ENCODE measurements around the gene GPR87.

The GPR87 gene

GRCh38 chr3:151306168-151306810 lies 10.3 kb downstream of the GPR87 start:
- no peaks in the 10 kb centered on the region for H3K36me3 ChIP-seq (ENCODE audit: insufficient read depth, low read length)
- no peaks in the 10 kb centered on the region for H4K20me1 ChIP-seq (ENCODE audit: insufficient read depth, low read length)
- no peak overlapping the region for H3K9ac ChIP-seq (ENCODE audit: low read length)
- H3K27me3 ChIP-seq (ENCODE audit: insufficient read depth, low read length), result no peaks in the 10 kb centered on the region
- no peaks in the 10 kb centered on the region for H3K4me1 ChIP-seq (ENCODE audit: insufficient read depth, low read length, severe bottlenecking)
- H3K27ac ChIP-seq (ENCODE audit: low read depth, low read length, poor library complexity, severe bottlenecking), result no peak overlapping the region
- no peaks in the 10 kb centered on the region for H3K9me3 ChIP-seq (ENCODE audit: low read length)
- no peaks in the 10 kb centered on the region for H3F3A ChIP-seq (ENCODE audit: insufficient read depth, low read length)
- H3K4me2 ChIP-seq (ENCODE audit: low read length), result no peak overlapping the region
- H3K4me3 ChIP-seq (ENCODE audit: low read depth, low read length, poor library complexity, severe bottlenecking), result no peak overlapping the region
- no peak overlapping the region for H2AFZ ChIP-seq (ENCODE audit: low read length)
- no peaks in the 10 kb centered on the region for H3K79me2 ChIP-seq (ENCODE audit: insufficient read depth, low read length)
- TF ChIP-seq CTCF (IDR thresholded peaks at IDR 0.05; ENCODE audit: low read length) (no peak), EZH2 (IDR thresholded peaks at IDR 0.05; ENCODE audit: borderline replicate concordance, low read length) (no peak)
- H3K9me2 ChIP-seq (ENCODE audit: low read depth, low read length), result no peaks in the 10 kb centered on the region

DNA sequence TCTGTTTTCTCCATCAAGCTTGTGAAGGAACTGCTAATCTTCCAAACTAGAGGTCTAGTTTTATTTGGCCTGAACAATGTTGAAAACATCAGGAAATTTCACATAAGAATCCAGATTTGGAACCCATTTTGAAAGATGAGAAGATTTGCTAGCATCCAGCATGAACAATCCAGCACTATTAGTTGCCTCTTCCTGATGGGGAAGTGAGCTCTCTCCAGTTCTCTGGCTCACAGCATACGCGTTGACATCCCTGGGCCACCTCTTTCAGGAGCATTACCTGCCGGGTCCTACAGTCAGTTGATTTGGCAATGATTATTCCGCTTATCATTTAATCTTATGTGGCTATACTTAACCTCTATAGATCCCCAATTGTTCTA lies 10.9 kb downstream of the GPR87 start:
- Histone ChIP-seq H3K27me3 (ENCODE audit: insufficient read depth, low read length) (no peaks in the 10 kb centered on the region), H4K20me1 (ENCODE audit: insufficient read depth, low read length) (no peaks in the 10 kb centered on the region), H3K4me1 (ENCODE audit: insufficient read depth, low read length, severe bottlenecking) (no peaks in the 10 kb centered on the region), H2AFZ (ENCODE audit: low read length) (no peak overlapping the region), H3K79me2 (ENCODE audit: insufficient read depth, low read length) (no peaks in the 10 kb centered on the region), H3K9me2 (ENCODE audit: low read depth, low read length) (no peaks in the 10 kb centered on the region), H3K4me3 (ENCODE audit: low read depth, low read length, poor library complexity, severe bottlenecking) (no peak overlapping the region), H3K36me3 (ENCODE audit: insufficient read depth, low read length) (no peaks in the 10 kb centered on the region), H3K9me3 (ENCODE audit: low read length) (no peaks in the 10 kb centered on the region), H3F3A (ENCODE audit: insufficient read depth, low read length) (no peaks in the 10 kb centered on the region), H3K4me2 (ENCODE audit: low read length) (no peak overlapping the region), H3K27ac (ENCODE audit: low read depth, low read length, poor library complexity, severe bottlenecking) (no peak overlapping the region), H3K9ac (ENCODE audit: low read length) (no peak overlapping the region)
- TF ChIP-seq CTCF (IDR thresholded peaks at IDR 0.05; ENCODE audit: low read length) (no peak), EZH2 (IDR thresholded peaks at IDR 0.05; ENCODE audit: borderline replicate concordance, low read length) (no peak)

- Histone ChIP-seq H3K4me1 (ENCODE audit: insufficient read depth, low read length, severe bottlenecking) (no peaks in the 10 kb centered on the region), H3K9me2 (ENCODE audit: low read depth, low read length) (no peaks in the 10 kb centered on the region), H3K27me3 (ENCODE audit: insufficient read depth, low read length) (no peaks in the 10 kb centered on the region), H3K27ac (ENCODE audit: low read depth, low read length, poor library complexity, severe bottlenecking) (no peak overlapping the region), H3K4me3 (ENCODE audit: low read depth, low read length, poor library complexity, severe bottlenecking) (no peak overlapping the region), H3K9ac (ENCODE audit: low read length) (no peak overlapping the region), H3K9me3 (ENCODE audit: low read length) (no peaks in the 10 kb centered on the region), H4K20me1 (ENCODE audit: insufficient read depth, low read length) (no peaks in the 10 kb centered on the region), H2AFZ (ENCODE audit: low read length) (no peak overlapping the region), H3K79me2 (ENCODE audit: insufficient read depth, low read length) (no peaks in the 10 kb centered on the region), H3K36me3 (ENCODE audit: insufficient read depth, low read length) (no peaks in the 10 kb centered on the region), H3K4me2 (ENCODE audit: low read length) (no peak overlapping the region), H3F3A (ENCODE audit: insufficient read depth, low read length) (no peaks in the 10 kb centered on the region)
- TF ChIP-seq CTCF (IDR thresholded peaks at IDR 0.05; ENCODE audit: low read length) (no peak), EZH2 (IDR thresholded peaks at IDR 0.05; ENCODE audit: borderline replicate concordance, low read length) (no peak)
Observed at GRCh38 chr3:151305060-151305774, 11.4 kb downstream of the GPR87 start.

Data from OCI-LY1 (cell line).